Pulmonary artery endothelial cell (primary cell): ENCODE measurements around the gene ITGA11. TPM values are rescaled to one million over a fixed set of nuclear protein-coding genes. Genes with fewer than 3 reads are reported as not detected.

Experiments
- DNase-seq: peaks from one replicate; pipeline ENCODE4 v3.0.0-alpha.2; 2011; ENCODE audit warnings: low read depth, low spot score
- total RNA-seq: library from RNA; depleted of rRNA; stranded (reverse); fragments of >200 nt; gene quantifications from 2 replicates; pipeline ENCODE4 v1.2.3, GENCODE V29; 2014

The ITGA11 gene
- total RNA-seq, 1 donor from 2014 or later, result 0.20 TPM

DNA sequence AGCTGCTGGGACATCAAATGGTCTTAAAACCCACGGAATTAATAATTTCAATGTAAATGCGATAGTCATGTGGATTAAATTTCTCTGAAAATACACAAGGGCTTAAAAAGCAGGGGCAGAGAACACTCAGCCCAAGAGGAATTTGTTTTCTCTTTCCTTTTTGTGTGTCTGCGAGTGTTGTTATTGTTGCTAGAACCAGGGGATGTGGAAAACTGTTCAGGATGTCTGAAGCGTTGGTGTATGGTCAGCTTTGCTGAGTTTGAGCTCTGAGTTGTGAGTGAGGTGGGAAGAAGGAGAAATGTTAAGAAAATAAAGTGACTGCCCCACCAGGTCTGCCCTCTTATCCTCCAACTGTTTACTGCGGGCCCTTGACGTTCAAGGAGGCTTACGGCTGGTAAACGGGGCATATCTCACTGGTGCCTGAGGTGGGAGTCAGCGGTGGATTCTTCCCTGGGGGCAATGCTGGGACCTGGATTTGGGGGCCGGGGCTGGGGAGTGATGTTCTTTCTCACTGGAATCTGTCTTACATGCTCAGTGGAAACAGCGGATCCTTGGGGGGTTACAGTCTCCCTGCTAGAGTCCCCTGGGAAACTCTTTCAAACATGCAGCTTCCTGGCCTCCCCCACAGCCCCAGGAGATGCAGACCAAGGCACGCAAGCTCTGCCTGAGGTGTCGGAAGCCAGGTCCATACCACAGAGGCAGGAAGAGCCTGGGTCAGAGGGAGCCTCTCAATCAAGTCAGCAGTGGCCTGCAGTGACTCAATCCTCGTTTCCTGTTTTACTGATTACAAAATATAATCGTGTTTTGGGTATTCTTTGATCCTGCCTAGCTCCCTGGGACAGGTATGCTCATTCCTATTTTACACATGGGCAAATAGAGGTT is 41.8 kb downstream of the ITGA11 start:
- DNase-seq, result peak; percentile 71

DNA sequence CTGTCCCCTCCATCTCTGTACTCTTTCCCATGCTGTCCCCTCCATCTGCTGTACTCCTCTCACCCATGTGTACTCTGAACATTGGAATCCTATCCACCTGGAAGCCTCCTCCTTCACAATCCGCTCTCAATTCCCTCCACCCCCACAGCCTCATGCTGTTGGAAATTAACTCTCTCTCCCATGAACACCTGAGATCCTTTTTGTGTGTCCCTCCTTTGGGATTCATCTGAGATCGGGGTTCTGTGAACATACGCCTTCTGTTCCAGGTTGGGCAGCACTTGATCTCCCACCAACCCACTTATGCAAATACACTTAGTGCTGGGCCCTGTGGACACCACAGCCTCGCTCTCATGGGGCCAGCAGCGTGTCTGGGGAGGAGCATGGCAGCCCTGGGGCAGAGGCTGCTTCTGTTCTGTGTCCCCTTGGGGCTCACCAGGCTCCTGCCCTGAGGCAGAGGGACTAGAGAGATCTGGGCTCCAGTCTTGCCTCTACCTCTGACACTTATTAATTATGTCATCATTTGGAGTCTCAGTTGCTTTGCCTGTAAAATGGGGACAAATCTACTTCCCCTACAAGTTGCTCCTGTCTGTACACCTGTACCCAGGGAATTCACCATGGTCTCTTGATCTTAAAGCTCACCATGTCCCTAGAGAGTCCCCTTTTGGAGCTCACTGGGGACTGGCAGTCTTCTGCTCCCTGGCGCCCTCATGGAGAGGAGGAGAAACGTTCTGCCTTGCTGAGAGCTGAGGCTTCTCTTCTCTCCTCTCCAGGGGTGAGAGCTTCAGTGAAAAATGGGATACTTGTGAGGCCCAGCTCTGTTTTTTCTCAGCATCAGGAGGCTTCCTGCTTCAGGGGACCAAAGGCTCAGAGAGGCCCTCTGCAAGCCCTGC is 42.7 kb downstream of the ITGA11 start:
- no peak for DNase-seq

DNA sequence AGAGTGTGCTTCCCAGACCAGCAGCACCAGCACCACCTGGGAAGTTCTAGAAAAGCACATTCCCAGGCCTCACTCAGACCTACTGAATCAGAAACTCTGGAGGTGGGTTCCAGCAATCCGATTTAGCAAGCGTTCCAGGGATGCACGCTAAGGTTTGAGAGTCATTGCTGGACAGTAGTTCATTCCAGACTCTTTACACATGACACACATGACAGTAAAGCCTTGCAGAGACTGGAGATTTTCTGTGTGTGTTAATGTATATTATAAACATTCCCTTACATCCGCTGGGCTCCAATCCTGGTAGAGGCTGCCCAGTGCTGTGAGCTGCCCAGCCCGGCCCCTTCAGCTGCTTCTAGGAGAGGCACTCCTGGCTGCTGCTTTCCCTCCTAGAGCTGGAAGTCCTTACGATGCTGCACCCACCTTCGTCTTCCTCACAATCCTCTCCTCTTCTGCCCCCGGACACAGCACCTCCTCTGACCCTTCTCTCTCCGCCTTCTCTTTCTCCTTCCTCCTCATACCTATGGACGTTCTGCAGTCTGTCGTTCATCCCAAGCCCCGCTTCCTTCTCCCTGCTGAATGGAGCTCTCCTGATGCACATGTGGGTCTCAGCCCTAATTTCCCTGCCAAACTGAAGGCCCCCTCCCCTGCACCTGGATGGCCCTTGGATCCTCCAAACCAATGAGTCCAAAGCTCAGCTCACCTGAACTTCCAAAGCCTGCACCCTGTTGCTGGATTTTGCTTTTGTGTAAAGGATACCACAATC is 44.4 kb downstream of the ITGA11 start:
- no peak for DNase-seq

DNA sequence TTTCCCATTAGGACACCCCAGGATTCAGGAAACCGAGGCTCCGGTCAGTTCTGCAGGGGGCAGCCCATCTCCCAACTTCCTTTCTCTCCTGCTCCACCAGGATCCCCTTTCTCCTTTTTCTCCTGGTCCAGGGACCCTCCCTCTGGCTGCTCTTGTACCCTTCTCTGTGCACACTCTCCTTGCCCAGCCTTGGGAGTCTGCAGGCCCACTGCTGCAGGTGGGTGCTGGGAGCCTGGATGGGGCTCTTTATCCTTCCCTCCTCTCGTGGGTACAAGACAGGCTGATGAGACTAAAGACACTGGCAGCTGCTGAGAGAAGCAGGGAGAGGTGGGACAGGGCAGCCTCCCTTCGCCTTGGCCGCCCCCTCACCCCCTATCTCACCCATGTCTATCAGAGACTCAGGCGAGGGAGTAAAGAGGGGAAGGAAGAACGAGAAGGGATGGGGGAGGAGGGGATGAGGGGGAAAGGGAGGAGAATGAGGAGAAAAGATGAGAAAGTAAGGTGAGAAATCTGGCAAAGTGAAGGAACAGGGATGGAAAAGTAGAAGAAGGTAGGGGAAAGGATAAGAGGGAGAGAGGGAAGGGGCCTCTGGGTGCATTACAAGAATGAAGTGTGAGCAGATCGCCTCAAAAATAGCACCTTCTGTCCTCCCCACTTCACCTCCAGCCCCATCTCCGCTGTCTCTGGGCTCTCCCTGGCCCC is 45.2 kb downstream of the ITGA11 start:
- DNase-seq, result no peak

DNA sequence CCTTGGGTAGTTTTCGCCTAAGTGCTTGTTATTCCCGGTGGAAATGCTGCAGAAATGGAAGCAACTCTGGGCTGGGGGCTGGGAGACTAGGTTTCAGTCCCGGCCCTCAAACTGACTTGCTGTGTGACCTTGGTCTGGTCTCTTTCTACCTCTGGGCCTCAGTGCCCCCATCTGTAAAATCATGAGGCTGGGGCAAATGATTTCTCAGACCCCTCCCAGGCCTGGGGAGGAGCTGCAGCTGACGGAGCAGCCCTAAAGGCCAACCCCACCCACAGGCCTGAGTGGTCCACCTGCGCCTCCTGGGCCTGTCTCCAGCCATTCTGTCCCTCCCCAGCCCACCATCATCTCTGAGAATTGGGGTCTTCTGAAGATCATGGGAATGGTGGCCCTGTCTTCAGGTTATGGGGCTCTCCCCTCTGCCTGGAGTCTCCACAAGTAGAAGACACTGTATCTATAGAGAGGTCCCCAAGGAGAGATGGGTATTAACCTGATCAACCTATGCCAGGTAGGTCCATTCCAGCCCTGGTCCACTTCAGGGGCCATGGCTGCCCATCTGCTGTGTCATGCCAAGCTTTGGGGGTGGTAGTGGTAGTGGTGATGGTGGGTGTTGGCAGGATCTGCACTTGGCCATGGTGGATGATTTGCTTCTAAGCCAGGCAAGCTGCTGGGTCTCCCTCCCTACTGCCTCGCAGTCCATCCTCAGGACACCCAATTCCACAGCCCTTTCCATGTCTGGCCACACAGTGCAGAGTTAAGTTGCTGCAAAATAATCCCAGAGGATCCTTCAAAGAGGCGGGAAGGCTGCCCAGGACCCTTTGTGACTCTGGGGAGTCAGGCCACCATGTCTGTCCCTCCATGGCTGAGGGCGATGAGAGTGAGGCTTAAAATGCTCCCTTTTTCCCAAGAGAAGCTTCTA is 46.0 kb downstream of the ITGA11 start:
- DNase-seq, result no peak

DNA sequence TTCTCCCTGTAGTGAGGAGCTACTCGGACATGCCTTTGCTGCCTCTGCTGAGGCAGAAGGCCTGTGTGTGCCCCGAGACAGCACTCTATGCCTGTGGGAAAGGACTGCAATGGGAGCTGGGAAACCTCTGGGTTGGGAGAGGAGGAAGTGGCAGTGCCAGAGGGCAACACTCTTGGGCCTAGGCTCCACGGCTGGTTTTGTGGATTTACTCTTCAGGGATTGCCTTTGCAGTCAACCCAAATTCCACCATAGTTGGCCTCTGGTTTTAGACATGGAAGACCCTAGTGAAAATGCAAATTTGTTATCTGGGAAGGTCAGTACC is 46.8 kb downstream of the ITGA11 start:
- DNase-seq, result no peak

DNA sequence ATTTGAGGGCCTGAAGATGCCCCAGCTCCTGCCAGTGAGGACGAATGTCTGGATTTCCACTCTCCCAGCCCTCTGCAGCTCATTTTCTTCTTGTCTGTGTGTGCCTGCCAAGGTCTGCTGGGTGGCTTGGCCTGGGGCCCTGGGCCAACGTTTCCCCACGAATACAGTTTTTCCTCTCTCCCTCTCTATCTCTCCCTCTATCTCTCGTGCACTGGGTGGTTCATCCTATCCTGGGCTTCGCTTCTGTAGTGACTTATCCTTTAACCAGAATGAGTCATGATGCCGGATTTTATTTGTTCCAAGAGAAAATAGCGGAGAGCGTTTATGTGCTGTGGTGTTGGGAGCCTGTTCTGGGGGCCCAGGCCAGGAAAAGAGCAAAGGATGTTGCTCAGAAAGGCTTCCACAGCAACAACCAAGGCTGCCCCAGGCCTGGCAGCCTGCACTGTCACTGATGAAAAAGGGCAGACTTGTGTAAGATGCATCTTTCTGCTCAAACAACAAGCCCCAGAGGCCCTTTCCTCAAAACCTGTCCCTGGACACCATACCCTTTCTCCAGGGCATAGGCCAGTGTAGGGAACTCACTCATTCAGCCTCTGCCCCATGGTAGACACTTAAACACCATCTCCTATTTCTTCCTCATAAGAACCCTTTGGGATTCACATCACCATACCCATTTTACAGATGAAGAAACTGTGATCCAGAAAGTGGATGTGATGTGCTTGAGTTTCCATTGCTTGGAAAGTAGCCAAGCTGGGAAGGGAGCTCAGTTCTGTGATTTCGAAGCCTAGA is 47.3 kb downstream of the ITGA11 start:
- DNase-seq, result peak; percentile 45

DNA sequence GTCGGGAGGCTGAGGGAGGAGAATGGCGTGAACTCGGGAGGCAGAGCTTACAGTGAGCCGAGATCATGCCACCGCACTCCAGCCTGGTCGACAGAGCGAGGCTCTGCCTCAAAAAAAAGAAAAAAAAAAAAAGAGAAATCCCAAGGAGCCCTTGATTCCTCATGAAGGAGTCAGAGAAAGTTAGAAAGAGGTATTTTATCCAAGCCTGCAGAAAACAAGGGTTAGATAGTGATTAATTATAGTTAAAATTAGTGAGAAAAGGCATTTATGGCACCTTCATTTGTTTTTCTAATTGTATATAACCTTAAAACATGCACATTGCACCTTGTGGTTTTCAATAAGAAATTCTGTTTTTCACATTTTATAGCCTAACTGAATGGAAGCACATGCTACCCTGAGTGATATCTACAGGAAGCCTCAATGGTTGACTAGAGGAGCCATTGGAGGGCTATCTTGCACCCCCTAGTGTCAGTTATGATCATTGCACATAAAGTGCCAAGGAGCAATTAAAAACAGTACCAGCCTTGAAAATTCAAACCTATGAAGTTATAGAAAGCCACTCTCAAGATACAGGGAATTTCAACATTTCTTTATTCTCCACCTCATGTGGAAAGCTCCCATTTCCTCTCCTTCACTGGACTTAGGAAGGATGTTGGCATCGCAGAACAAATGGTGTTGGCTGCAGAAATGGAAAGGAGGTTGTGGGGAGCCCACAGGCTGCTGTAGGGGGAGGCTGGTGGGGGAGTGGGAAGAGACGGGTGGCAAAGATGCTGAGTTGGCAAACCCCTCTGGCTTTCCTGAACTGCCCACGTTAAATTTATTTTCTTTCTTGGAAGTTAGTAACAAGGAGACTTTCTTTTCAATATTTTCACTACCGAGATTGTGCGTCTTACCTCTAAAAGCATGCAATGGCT is 48.5 kb downstream of the ITGA11 start:
- no peak for DNase-seq

DNA sequence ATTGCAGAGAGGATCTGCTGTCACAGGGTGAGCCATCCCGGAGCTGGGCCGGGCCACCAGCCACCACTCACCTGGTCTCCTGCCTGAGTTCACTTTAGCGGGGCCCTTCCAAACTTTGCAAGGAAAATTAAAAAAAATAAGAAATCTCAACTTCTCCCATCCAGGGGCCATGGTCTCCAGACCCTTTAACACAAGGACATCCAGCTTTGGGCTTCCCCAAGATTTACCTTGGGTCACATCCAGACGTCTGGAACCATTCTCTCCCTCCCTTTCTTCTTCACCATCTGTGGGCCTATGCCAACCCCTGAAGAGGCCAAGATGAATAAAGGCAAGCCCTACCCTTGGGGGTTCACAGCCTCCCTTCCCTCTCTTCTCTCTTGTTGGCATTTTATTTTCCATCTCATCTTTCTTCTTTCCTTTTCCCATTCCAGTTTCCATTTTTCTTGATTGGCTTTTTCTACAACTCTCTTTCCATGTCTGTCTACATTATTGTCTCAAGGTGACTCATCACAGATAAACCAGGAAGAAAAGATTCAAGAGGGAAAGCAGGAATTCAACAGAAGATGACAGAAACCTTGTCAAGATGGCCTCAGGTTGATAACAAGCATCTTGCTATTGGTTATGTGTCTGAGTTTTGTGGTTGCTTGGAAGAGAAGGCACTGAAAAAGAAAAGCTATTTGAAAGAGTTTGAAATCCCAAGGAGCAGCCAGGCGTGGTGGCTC is 49.5 kb downstream of the ITGA11 start:
- DNase-seq, result no peak

DNA sequence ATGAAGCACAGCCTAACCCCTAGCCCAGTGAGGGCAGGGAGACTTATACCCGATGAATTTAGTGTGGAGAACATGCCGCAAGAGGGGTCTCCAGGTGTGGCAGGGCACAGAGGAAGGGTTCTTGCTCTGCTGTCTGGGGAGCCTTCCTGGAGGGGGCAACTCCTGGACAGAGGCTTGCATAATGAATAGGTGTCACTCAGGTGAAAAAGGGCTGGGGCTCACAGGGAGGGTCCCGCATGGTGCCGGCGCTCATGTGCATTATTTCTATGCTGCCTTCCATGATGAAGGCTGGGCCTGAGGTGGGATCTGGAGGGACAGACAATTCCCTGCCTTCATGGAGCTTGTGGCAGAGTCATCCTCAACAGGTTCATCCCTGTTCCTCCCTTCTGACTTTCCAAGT is 51.5 kb downstream of the ITGA11 start:
- DNase-seq, result no peak

DNA sequence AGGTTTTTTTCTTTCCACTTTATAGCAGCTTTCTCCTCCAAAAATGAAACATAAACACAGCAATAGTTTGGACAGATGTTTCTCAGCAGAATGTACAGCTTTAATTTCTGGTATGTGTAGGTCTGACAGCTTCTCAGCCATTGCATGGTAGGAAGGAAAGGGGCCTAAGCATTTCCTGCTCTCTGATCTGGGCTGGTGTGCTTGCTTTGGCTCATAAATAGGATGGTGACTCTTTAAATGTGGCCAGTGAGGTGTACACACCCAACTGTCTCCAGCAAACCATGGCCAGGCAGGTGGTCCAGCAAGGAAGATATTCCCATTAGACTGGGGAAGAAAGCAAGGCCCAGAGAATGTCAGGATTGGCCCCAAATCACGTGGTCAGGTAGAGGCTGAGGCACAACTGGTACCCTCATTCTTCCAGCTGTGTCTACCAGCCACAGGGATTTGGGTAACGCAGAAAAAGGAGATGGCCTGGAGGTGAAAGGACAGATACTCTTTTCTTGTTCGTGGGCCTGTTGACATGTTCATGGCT is 52.1 kb downstream of the ITGA11 start:
- DNase-seq, result no peak

DNA sequence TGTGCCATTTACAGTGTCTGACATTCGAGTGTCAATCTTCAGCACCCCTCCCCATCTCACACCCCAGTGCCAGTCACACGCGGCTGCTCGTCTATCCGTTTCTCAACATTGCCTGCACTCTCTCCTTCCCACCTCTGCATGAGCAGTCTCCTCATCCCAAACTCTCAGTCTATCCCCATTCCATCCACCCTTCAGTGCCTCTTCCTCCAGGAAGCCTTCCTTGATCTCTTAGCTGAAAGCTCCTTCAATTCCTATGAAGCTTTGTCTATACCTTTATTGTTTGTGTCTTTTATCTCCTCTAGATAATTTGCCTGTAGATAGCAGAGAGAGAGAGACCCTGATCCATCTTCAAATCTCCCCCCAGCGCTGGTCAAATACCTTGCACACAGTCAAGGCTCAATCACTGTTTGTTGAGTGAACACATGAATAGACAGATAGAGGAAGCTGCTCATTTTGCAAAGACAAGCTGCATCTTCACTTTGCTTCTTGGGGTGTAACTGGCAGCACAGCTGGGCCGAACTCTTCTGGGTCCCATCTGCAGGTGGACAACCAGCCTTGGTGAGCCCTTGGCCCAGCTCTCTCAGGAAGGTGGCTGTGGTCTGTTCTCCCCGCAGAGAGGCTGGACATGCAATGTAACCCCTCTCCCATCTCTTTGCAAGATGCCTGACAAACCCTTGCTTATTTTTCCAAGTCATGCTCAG is 52.8 kb downstream of the ITGA11 start:
- no peak for DNase-seq

DNA sequence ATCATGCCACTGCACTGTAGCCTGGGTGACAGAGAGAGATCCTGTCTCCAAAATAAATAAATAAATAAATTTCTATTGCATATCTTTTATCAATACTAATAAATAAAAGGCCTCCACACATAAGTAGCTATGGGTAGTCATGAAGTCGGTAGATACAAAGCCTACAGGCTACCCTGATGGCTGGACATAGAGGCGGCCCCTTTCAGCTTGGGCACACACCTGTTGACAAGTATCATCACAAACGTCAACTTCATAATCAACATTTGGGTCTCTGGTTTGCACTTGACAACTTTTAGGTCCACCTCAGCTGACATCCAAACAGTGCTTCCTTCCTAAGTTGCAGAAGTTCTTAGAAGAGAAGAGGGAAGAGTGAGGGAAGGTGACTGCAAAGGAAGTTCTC is 53.4 kb downstream of the ITGA11 start:
- DNase-seq, result no peak

DNA sequence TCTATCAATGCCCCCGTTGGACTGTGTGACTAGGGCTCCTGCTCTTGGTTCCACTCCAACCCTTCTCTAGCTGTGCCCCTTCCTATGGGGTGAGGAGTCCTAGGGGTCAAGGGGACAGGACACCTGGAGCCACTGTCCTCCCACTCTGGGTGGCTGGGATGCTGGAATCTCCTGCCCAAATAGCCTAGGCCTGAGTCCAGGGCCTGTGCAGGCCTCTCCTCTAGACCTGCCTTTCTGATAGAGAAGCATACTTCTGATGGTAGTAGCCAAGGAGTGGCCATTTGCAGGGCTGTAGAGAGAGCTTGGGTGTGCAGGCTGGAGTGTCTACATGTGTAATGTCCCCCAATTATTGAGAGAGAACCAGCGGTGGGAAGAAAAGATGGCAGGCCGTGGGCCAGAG is 54.2 kb downstream of the ITGA11 start:
- no peak for DNase-seq

DNA sequence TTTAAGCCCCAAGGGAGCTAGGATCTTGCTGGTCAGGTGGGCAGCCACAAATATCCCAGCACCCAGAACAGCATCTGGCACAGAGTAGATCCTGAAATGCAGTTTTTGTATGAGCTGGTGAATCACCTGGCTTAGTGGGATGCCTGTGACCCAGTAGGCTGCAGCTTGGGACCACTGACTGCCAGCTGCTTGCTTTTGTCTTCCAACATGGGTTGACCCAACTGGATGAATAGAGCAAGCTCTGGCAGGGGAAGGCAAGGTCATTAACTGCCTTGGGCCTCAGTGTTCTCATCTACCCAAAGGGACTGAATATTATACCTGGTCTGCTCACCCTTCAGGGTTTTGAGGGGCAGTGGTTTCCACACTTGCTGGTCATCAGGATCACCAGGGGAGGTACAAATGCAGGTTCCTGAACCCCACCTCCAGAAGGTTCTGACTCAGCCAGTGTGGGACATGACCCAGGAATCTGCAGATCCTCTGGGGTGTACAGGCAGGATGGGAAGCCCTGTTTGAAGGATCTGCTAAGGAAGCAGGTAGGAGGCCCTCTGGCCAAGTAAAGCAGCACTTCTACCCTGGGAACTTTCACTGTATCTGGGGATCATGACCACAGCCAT is 55.4 kb downstream of the ITGA11 start:
- DNase-seq, result no peak

DNA sequence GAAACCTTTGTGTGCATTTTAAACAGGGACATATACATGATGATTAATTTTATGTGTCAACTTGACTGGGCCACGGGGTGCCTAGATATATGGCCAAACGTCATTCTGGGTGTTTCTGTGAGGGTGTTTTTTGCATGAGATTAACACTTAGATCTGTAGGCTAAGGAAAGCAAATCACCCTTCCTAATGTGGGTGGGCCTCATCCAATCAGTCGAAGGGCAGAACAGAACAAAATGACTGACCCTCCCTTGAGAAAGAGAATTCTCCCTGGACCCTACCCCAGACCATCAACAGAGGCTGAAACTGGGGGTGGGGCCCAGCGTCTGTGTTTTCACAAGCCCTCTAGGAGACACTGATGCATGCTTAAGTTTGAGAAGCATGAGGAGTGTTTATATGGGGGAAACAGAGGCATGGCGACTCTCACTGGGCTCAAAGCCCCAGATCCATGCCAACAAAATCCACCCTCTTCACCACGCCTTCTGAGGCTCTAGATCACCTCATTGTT is 56.2 kb downstream of the ITGA11 start:
- no peak for DNase-seq
